ENCODE results near the gene DDX19B. TPM values are rescaled to one million over a fixed set of nuclear protein-coding genes. Genes with fewer than 3 reads are reported as not detected.

The DDX19B gene
- total and polyA plus RNA-seq, 2 donors (not counting 3 experiments of a cell fraction or from before 2014, with no cell fraction given): 28.1 to 34.3 TPM

DNA sequence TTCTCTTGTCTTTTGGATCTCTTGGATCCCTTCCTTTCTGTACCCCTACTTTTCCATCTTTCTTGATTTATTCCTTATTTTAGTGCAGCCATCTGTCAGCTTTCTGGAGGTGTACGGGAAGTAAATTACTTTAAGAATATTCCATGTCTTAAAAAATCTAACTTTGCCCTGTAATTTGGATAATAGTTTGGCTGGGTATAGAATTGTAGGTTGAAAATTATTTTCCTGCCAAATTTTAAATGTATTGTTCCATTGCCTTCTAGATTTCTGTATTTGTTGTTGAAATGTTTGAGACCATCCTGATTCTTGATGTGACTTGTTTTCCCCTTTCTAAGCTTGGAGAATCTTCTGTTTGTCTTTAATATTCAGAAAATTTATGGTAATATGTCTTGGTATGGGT lies 2.1 kb downstream of the DDX19B start:
- dilution Hi-C loops (cut with MboI; ENCODE audit: extremely low pct_ligation_motif_present, low sequenced_read_pairs) (no loop called here), intact Hi-C loops (cut with micrococcal nuclease) (no loop called here)
- Histone ChIP-seq H3K27me3 (ENCODE audit: control insufficient read depth in 2 of 2, insufficient read depth in 2 of 2, low read length in 2 of 2) (no peaks in the 10 kb centered on the region), H3K4me1 (ENCODE audit: control insufficient read depth, extremely low read depth, insufficient read depth, low read length) (peaks cover 6% of the 10 kb centered on the region), H2AFZ (ENCODE audit: low read depth, low read length) (no peak overlapping the region), H4K20me1 (replicated peaks; ENCODE audit: control insufficient read depth, extremely low read depth, insufficient read depth, low read length) (peaks cover 2% of the 10 kb centered on the region), H3K9me3 (replicated peaks; ENCODE audit: control insufficient read depth, insufficient read depth, low read length) (peaks cover 3% of the 10 kb centered on the region), H3K36me3 (ENCODE audit: control insufficient read depth in 2 of 2, extremely low read depth in 1 of 2, insufficient read depth in 2 of 2, low read length in 2 of 2) (no peaks in the 10 kb centered on the region), H3K9me1 (replicated peaks; ENCODE audit: control insufficient read depth, extremely low read depth, insufficient read depth, low read length) (no peaks in the 10 kb centered on the region), H3K79me2 (ENCODE audit: control insufficient read depth, insufficient read depth, low read length) (peaks cover 37% of the 10 kb centered on the region), H3K9ac (replicated peaks; ENCODE audit: extremely low read depth, insufficient read depth, low read length) (no peak overlapping the region), H3K4me2 (ENCODE audit: insufficient read depth, low read length) (no peak overlapping the region), H3K27ac (ENCODE audit: insufficient read depth, low read depth, low read length) (no peak overlapping the region), H3K4me3 (replicated peaks in 1 of 3; ENCODE audit: insufficient read depth in 1 of 3, low read depth in 1 of 3, low read length in 3 of 3) (no peak overlapping the region)
- no peak for TF ChIP-seq EZH2 (IDR thresholded peaks at IDR 0.05; ENCODE audit: borderline replicate concordance, low read depth, low read length, severe bottlenecking)
- no peak for TF ChIP-seq POLR2AphosphoS5 (IDR thresholded peaks at IDR 0.05; ENCODE audit: insufficient read depth, low read depth, low read length)
- TF ChIP-seq, protein P1, sequence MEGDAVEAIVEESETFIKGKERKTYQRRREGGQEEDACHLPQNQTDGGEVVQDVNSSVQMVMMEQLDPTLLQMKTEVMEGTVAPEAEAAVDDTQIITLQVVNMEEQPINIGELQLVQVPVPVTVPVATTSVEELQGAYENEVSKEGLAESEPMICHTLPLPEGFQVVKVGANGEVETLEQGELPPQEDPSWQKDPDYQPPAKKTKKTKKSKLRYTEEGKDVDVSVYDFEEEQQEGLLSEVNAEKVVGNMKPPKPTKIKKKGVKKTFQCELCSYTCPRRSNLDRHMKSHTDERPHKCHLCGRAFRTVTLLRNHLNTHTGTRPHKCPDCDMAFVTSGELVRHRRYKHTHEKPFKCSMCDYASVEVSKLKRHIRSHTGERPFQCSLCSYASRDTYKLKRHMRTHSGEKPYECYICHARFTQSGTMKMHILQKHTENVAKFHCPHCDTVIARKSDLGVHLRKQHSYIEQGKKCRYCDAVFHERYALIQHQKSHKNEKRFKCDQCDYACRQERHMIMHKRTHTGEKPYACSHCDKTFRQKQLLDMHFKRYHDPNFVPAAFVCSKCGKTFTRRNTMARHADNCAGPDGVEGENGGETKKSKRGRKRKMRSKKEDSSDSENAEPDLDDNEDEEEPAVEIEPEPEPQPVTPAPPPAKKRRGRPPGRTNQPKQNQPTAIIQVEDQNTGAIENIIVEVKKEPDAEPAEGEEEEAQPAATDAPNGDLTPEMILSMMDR (IDR thresholded peaks at IDR 0.05; ENCODE audit: extremely low read depth in 1 of 2, insufficient read depth in 1 of 2, low read depth in 1 of 2, low read length in 2 of 2): no peak
- no peak for TF ChIP-seq FOS (IDR thresholded peaks at IDR 0.05; ENCODE audit: borderline replicate concordance, insufficient read depth, low read length)
- TF ChIP-seq, protein P2, sequence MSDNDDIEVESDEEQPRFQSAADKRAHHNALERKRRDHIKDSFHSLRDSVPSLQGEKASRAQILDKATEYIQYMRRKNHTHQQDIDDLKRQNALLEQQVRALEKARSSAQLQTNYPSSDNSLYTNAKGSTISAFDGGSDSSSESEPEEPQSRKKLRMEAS (IDR thresholded peaks at IDR 0.05; ENCODE audit: insufficient read depth, insufficient read length): no peak
- TF ChIP-seq GATA2 (IDR thresholded peaks at IDR 0.05; ENCODE audit: insufficient read depth, insufficient read length, low read depth, low read length): no peak
- TF ChIP-seq JUN (IDR thresholded peaks at IDR 0.05; ENCODE audit: borderline replicate concordance, insufficient read depth, insufficient read length, low read depth): no peak
- no peak for TF ChIP-seq MYC (IDR thresholded peaks at IDR 0.05; ENCODE audit: low read depth, low read length)
- no peak for TF ChIP-seq POLR2A (IDR thresholded peaks at IDR 0.05; ENCODE audit: low read depth, low read length)
- FAIRE-seq (no peak), DNase-seq (ENCODE audit: low read depth, low spot score) (no peak)
- CTCF ChIA-PET: interaction anchor here (0.8 kb wide), 1 partner anchor 47 kb away, joined by 3 read pairs; no protein-coding TSS in a partner anchor
- POLR2A ChIA-PET: no interaction called here
- no TSS peak for BruUV-seq (replicated peaks)

All from endothelial cell of umbilical vein (primary cell).